Aorta (tissue), 5 donors: Measurements from ENCODE around the gene GALNT14. TPM values are rescaled to one million over a fixed set of nuclear protein-coding genes. Genes with fewer than 3 reads are reported as not detected.
A peak's percentile ranks its signal among the peaks of the same experiment; 100 is the strongest.

Experiments used
- ATAC-seq: fragments of 200-7000 bp; cut with Tn5 transposase; one replicate; pipeline ENCODE4 v1.9.1; 2022; ENCODE audit warnings: moderate library complexity; ENCODE audit not compliant: low FRiP score
- DNase-seq, 2 donors: peaks; one replicate each; pipeline ENCODE4 v3.0.0-alpha.2; 2020
- H3K27ac ChIP-seq, 2 donors: one replicate each; pipeline ENCODE4 v1.5.1; 2013; ENCODE audit warnings: low read length in 2 of 2, mild to moderate bottlenecking in 2 of 2, moderate library complexity in 2 of 2, control low read depth in 1 of 2, inconsistent platforms in 1 of 2, low read depth in 1 of 2
- H3K27me3 ChIP-seq, 2 donors: one replicate each; pipeline ENCODE4 v1.6.1; 2013; ENCODE audit warnings: control low read depth in 1 of 2, low read length in 1 of 2, mild to moderate bottlenecking in 1 of 2, moderate library complexity in 1 of 2; ENCODE audit not compliant: insufficient read depth in 2 of 2, control insufficient read depth in 1 of 2
- H3K36me3 ChIP-seq, 2 donors: one replicate each; pipeline ENCODE4 v1.6.1; 2013; ENCODE audit warnings: control low read depth in 1 of 2, low read length in 1 of 2, mild to moderate bottlenecking in 1 of 2; ENCODE audit not compliant: insufficient read depth in 2 of 2, control insufficient read depth in 1 of 2
- H3K4me1 ChIP-seq, 2 donors: one replicate each; pipeline ENCODE4 v1.6.1; 2013; ENCODE audit warnings: low read length in 2 of 2, control low read depth in 1 of 2, mild to moderate bottlenecking in 1 of 2, moderate library complexity in 1 of 2; ENCODE audit not compliant: insufficient read depth in 2 of 2, control insufficient read depth in 1 of 2
- H3K4me3 ChIP-seq, 2 donors: one replicate each; pipeline ENCODE4 v1.5.1; 2013; ENCODE audit warnings: low read length in 2 of 2, control low read depth in 1 of 2, mild to moderate bottlenecking in 1 of 2
- H3K9me3 ChIP-seq: one replicate; pipeline ENCODE4 v1.6.1; 2013; ENCODE audit warnings: mild to moderate bottlenecking, low read length; ENCODE audit not compliant: control insufficient read depth
- WGBS, 2 donors: extraction: QIAGEN DNeasy Blood & Tissue Kit; methylation state at CpG; one replicate each; pipeline ENCODE4 v1.1.7; 2013; 5-methylcytosine and 5-hydroxymethylcytosine counted together
- intact Hi-C, 2 donors: fragments of 100-400 bp; cut with DNase I; formaldehyde crosslinking; loops; one replicate each; pipeline versions ENCODE4 v1.14.2 to v1.15.0; 2022
- polyA plus RNA-seq, 2 donors: library from polyadenylated mRNA; stranded (reverse); fragments of 200-250 nt; gene quantifications; one replicate each; pipeline ENCODE4 v1.2.3, GENCODE V29; 2013
- total RNA-seq, 2 donors: library from RNA; stranded (reverse); fragmentation: NEBNext Ultra II Directional; extraction: Animal tissue kit (Norgen Biotek cat#: 25700); gene quantifications; one replicate each; pipeline ENCODE4 v1.2.1, GENCODE V29; 2021
- donor health status: healthy with polysubstance abuse.
- donor health status: Bipolar disorder and iron deficiency.
- donor health status: DM: no; HTN: no; CAD: no.
- donor health status: DM: no; HTN: no; CAD: no.
- donor health status: DM: yes; HTN: yes; CAD: no.

GALNT14 gene
- total and polyA plus RNA-seq, 4 donors = 0.74 to 1.7 (median 1.2) TPM; not detected in 1

DNA sequence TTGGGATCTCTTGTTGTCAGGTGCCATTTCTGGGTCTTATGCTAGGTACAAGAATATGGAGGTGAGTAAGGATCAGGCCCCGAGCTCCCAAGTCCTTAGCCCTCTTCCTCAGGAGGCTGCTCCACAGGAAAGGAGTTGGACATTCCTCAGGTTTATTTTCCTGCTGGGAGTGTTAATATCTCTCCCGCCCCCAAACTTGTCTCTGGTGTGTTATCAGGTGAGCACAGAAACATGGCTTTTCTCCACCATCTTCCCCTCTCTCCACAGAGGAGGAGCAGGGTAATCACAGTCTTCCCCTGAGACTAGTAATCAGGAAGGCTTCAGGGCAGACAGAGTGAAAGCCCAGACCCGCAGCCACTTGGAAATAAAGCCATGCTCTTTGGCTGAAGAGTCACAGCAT, 257.7 kb downstream of the GALNT14 start:
- Histone ChIP-seq H3K27ac (no peak overlapping the region), H3K9me3 (peaks cover 2% of the 10 kb centered on the region), H3K27me3 (no peaks in the 10 kb centered on the region), H3K36me3 (no peaks in the 10 kb centered on the region), H3K4me3 (no peak overlapping the region), H3K4me1 (no peaks in the 10 kb centered on the region)
- intact Hi-C loops = no loop called here
- ATAC-seq (no peak), DNase-seq (no peak)
- 70 to 75% methylated on average over 3 of the region's 3 CpGs for WGBS, 2 donors

DNA sequence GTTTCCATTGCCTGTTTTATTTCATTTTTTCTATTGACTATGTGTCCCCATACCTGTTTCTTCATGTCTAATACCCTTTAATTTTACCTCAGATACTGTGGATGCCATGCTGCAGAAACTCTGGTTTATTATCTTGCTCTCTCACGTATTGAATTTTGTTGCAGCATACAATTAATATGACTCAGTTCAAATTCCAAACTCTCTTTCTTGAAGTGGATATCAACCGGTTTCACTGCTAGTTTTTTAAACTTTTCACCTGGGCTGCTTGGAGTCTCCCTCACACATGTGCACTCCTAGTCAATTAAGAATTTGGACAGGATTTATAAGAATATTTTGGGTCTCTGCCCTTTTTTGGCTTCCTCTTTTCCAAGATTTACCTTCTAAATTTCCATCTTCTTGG, 260.4 kb downstream of the GALNT14 start:
- no peak for ATAC-seq
- intact Hi-C loops = no loop called here
- DNase-seq = no peak
- Histone ChIP-seq H3K4me3 (no peak overlapping the region), H3K9me3 (peaks cover 2% of the 10 kb centered on the region), H3K27me3 (no peaks in the 10 kb centered on the region), H3K27ac (no peak overlapping the region), H3K36me3 (no peaks in the 10 kb centered on the region), H3K4me1 (no peaks in the 10 kb centered on the region)
- 75 to 77% methylated on average over 2 of the region's 2 CpGs for WGBS, 2 donors

DNA sequence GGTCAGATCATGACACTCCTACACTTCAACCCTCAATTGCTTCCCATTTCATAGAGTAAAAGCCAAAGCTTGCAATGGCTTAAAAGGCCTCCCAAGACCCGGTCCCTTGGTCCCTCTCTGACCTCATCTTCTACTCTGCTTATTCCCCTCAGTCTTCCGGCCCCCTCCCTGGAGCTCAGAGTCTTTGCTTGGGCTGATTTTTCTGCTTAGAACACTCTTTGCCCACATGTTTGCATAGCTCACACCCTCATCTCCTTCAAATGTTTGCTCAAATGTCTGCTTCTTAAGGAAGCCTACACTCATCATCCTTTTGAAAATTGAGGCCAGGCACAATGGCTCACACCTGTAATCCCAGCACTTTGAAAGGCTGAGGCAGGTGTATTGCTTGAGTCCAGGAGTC, 265.4 kb downstream of the GALNT14 start:
- DNase-seq (no peak), ATAC-seq (no peak)
- H3K4me3 ChIP-seq = no peak overlapping the region
- H3K4me1 ChIP-seq = no peaks in the 10 kb centered on the region
- no peaks in the 10 kb centered on the region for H3K9me3 ChIP-seq
- no peak overlapping the region for H3K27ac ChIP-seq
- H3K27me3 ChIP-seq = no peaks in the 10 kb centered on the region
- intact Hi-C loops = no loop called here
- no peaks in the 10 kb centered on the region for H3K36me3 ChIP-seq
- 73 to 79% methylated on average over 2 of the region's 2 CpGs for WGBS, 2 donors

- no peaks in the 10 kb centered on the region for H3K4me1 ChIP-seq
- WGBS, 2 donors = 18 to 22% methylated on average over 6 of the region's 6 CpGs
- no peaks in the 10 kb centered on the region for H3K27me3 ChIP-seq
- no peak overlapping the region for H3K4me3 ChIP-seq
- no peak for DNase-seq
- H3K9me3 ChIP-seq = no peaks in the 10 kb centered on the region
- no peak for ATAC-seq
- intact Hi-C loops = no loop called here
- H3K27ac ChIP-seq = no peak overlapping the region
- no peaks in the 10 kb centered on the region for H3K36me3 ChIP-seq
These were observed 266.1 kb downstream of the GALNT14 start for GRCh38 chr2:30871980-30872789.

DNA sequence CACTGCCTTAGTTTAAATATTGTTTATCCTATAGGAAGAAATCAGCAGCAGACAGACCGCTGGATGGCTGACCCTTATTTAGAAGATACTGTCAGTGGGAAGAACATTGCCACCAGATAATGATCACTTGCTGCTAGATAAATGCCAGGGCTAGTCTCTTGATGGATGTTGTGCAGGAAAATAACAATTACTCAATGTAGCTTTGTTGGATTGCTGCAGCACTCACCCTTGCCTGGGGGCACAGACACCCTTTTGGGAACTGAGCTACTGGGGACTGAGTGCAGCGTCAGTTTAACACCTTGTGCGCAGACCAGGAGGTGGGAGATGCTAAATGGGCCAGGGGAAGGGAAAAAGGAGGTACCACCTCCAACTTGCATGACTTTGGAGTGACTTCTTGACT, 266.8 kb downstream of the GALNT14 start:
- WGBS, 2 donors = 42 to 59% methylated on average over 3 of the region's 3 CpGs
- H3K27ac ChIP-seq = no peak overlapping the region
- H3K36me3 ChIP-seq = no peaks in the 10 kb centered on the region
- intact Hi-C loops = no loop called here
- no peak for ATAC-seq
- H3K27me3 ChIP-seq = no peaks in the 10 kb centered on the region
- no peaks in the 10 kb centered on the region for H3K9me3 ChIP-seq
- H3K4me1 ChIP-seq = no peaks in the 10 kb centered on the region
- no peak for DNase-seq
- H3K4me3 ChIP-seq = no peak overlapping the region

DNA sequence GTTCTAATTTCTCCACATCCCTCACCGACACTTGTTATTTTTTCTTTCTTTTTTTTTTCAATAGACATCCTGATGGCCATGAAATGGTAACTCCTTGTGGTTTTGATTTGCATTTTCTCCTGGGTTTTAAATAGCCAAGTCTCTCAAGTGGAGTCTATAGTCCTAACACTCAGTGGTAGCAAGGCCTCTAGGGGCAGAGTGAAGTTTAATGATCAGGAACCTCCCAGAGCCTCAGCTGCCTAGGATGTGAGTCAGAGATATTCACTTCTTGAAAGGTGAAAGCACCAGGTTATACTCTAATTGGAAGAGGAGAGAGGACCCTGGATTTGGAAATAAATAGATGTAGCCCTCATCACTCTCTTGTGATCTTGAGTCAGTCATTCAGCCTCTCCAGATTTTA, 268.3 kb downstream of the GALNT14 start:
- DNase-seq (no peak), ATAC-seq (no peak)
- Histone ChIP-seq H3K36me3 (no peaks in the 10 kb centered on the region), H3K9me3 (no peaks in the 10 kb centered on the region), H3K4me3 (no peak overlapping the region), H3K27ac (no peak overlapping the region), H3K27me3 (no peaks in the 10 kb centered on the region), H3K4me1 (no peaks in the 10 kb centered on the region)
- intact Hi-C loops = no loop called here
- 78 to 90% methylated on average over 1 of the region's 1 CpG for WGBS, 2 donors

GRCh38 chr2:30867385-30867784, 270.9 kb downstream of the GALNT14 start:
- Histone ChIP-seq H3K9me3 (no peaks in the 10 kb centered on the region), H3K36me3 (no peaks in the 10 kb centered on the region), H3K27ac (no peak overlapping the region), H3K4me1 (no peaks in the 10 kb centered on the region), H3K4me3 (no peak overlapping the region), H3K27me3 (no peaks in the 10 kb centered on the region)
- WGBS, 2 donors = 87% methylated on average over 4 of the region's 4 CpGs
- no peak for DNase-seq
- ATAC-seq = no peak
- intact Hi-C loops = no loop called here

DNA sequence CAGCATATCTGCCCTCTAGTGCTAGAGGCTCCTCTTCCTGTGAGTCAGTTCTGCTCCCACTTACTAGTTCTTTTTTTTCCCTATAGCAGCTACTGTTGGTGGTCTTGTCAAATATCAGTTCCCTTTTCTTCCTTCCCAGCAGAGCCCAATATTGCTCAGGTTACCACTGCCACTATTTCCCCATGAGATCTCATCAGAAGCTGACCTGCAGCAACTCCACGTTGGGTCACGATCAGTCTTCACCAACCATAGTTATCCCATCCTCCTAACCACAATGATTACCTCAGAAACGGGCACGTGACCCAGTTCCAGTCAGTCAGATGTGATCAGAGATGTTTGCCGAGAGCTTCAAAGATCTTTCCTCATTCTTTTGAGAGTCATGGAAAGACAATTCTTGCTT, 271.3 kb downstream of the GALNT14 start:
- Histone ChIP-seq H3K27ac (no peak overlapping the region), H3K9me3 (no peaks in the 10 kb centered on the region), H3K27me3 (no peaks in the 10 kb centered on the region), H3K4me1 (no peaks in the 10 kb centered on the region), H3K36me3 (no peaks in the 10 kb centered on the region), H3K4me3 (no peak overlapping the region)
- intact Hi-C loops = no loop called here
- DNase-seq = peak in 1 of 2 donors; percentile 38
- no peak for ATAC-seq
- WGBS, 2 donors = 82 to 86% methylated on average over 5 of the region's 5 CpGs

GRCh38 chr2:30865892-30866681, 272.2 kb downstream of the GALNT14 start:
- H3K27ac ChIP-seq = no peak overlapping the region
- no peaks in the 10 kb centered on the region for H3K9me3 ChIP-seq
- H3K4me1 ChIP-seq = no peaks in the 10 kb centered on the region
- DNase-seq = peak in 1 of 2 donors; percentile 44
- WGBS, 2 donors = 84 to 87% methylated on average over 10 of the region's 10 CpGs
- H3K36me3 ChIP-seq = no peaks in the 10 kb centered on the region
- intact Hi-C loops = no loop called here
- no peak overlapping the region for H3K4me3 ChIP-seq
- no peak for ATAC-seq
- no peaks in the 10 kb centered on the region for H3K27me3 ChIP-seq
